IPS-20b (cell line): Measurements from ENCODE around the gene UCKL1.

Experiments used
- H3K27ac ChIP-seq: one replicate; pipeline ENCODE4 v1.5.1; 2013; ENCODE audit warnings: low read length
- H3K27me3 ChIP-seq: 2 replicates; pipeline ENCODE4 v1.6.1; 2013; ENCODE audit warnings: mild to moderate bottlenecking, low read length, inconsistent platforms; ENCODE audit not compliant: insufficient read depth
- H3K36me3 ChIP-seq: 2 replicates; pipeline ENCODE4 v1.6.1; 2013; ENCODE audit warnings: low read depth, mild to moderate bottlenecking, inconsistent platforms, low read length, moderate library complexity; ENCODE audit not compliant: insufficient read depth
- H3K4me1 ChIP-seq: 2 replicates; pipeline ENCODE4 v1.6.1; 2013; ENCODE audit warnings: mild to moderate bottlenecking, control low read depth, inconsistent platforms, low read length, moderate library complexity; ENCODE audit not compliant: insufficient read depth
- H3K4me3 ChIP-seq: 2 replicates; pipeline ENCODE4 v1.5.1; 2013; ENCODE audit warnings: mild to moderate bottlenecking, low read length, inconsistent platforms
- H3K9ac ChIP-seq: 2 replicates; pipeline ENCODE4 v1.6.1; 2013; ENCODE audit warnings: low read depth, mild to moderate bottlenecking, inconsistent platforms, low read length, moderate library complexity
- H3K9me3 ChIP-seq: 2 replicates; pipeline ENCODE4 v1.6.1; 2013; ENCODE audit warnings: mild to moderate bottlenecking, low read depth, low read length, inconsistent platforms; ENCODE audit not compliant: insufficient read depth

Gene UCKL1

DNA sequence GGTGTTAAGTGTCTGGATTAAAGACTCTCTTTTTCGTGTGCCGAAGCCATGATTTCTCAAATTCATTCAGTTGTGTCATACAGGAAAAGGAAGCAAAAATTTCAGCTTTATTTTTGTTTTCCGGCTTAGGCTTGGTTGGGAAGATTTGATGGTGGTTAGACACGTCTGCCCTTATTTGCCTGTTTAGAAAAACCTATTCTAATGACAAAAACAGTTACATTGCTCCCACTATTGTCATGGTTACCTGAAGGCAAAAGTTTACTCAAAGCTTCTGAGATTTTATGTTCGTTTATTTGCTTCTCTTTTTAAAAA, 60.3 kb downstream of the UCKL1 start:
- H3K27me3 ChIP-seq = no peaks in the 10 kb centered on the region
- H3K4me1 ChIP-seq = peaks cover 6% of the 10 kb centered on the region; the same call in 1 of the 2 replicates
- no peak overlapping the region for H3K27ac ChIP-seq
- peaks cover 6% of the 10 kb centered on the region for H3K36me3 ChIP-seq
- no peaks in the 10 kb centered on the region for H3K9me3 ChIP-seq
- peak overlapping the region; percentile 83 for H3K4me3 ChIP-seq
- H3K9ac ChIP-seq = peak overlapping the region; percentile 76

DNA sequence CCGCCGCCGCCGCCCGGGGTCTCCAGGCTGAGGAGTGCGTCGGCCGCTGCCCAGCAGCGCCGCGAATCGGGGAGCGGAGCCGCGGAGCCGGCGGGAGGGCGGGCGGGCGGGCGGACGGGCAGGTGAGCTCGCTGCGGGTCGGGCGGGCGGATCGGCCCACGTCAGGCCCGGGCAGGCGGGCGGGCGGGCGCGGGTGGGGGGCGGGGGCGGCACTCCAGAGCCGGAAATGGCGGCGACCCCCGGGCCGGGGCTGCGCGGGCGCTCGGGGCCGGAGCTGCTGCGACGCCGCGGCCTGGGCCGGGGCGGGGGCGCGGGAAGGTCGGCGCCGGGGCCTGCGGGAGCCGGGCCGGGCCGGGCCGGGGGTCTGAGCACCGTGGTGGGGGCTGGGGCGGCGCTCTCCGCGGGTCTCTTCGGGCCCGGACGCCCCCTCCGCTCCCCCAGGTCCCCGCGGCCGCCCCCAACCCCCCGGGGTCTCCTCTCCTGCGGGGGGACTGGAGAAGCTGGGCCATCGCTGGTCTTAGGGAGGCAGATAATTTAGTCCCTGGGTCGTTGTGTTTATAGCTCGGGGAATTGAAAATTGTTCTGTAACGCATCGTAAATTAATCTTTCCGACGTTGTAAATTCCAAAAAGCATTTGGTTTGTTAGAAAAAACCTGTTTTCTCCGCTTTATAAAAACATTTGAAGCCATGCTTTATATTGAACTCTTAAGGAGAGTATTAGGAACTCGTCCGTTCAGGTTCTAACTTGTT, 60.8 kb downstream of the UCKL1 start:
- peak overlapping the region; percentile 76 for H3K9ac ChIP-seq
- peaks cover 6% of the 10 kb centered on the region; the same call in 1 of the 2 replicates for H3K4me1 ChIP-seq
- H3K27ac ChIP-seq = no peak overlapping the region

DNA sequence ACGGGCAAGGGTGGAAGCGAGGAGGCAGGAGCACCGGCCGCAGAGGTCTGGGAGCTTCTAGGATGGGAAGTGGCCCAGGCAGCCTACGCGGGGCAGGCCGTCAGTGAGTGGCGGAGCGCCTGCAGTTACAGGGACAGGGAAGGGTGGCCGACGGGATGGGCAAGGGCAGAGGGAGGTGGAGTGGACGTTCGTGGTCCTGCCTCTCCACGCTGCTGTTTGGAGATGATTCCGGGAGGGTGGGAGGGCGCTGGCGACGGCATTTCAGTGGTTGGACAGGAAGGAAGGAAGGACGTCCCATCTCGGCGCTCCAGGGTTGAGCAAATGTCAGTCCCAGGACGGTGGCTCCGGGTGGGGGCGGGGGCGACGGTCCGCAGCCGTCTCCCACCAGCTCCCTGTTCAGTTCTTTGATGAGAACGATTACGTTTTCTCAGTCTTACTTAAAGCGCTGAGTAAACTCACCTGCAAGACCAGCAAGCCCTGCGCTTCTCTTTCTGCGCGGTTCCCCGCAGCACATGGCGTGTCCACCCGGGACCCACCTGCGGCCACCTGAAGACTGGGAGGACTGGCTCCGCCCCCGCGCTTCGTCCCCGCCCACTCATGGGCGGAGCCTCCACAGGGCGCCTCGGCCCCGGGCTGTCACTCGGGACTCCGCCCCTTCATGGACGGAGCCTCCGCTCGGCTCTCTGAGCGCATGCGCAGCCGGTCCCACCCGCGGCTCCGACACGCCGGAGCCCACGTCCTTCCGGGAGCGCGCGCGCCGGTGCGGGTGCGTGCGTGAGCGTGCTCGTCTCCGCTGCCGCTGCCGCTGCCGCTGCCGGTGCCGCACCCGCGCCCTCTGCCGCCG, 61.6 kb downstream of the UCKL1 start, which contains the start of gene DNAJC5:
Gene DNAJC5 (plus strand): TSS at position 769 of the 844 bp plus-strand sequence. CDS start 33,220 bp downstream, outside the sequence.
- peaks cover 6% of the 10 kb centered on the region; the same call in 1 of the 2 replicates for H3K4me1 ChIP-seq
- H3K27me3 ChIP-seq = no peaks in the 10 kb centered on the region
- H3K9ac ChIP-seq = peak within 1 kb of the TSS; percentile 76
- peak within 1 kb of the TSS; percentile 83 for H3K4me3 ChIP-seq
- no peak within 1 kb of the TSS for H3K27ac ChIP-seq
- H3K9me3 ChIP-seq = no peaks in the 10 kb centered on the region
- H3K36me3 ChIP-seq = peaks cover 19% of the 10 kb centered on the region

More for the DNA sequence above, 60.8 kb downstream of the UCKL1 start:
- Histone ChIP-seq H3K36me3 (peaks cover 11% of the 10 kb centered on the region), H3K27me3 (no peaks in the 10 kb centered on the region), H3K4me3 (peak overlapping the region; percentile 83), H3K9me3 (no peaks in the 10 kb centered on the region)

DNA sequence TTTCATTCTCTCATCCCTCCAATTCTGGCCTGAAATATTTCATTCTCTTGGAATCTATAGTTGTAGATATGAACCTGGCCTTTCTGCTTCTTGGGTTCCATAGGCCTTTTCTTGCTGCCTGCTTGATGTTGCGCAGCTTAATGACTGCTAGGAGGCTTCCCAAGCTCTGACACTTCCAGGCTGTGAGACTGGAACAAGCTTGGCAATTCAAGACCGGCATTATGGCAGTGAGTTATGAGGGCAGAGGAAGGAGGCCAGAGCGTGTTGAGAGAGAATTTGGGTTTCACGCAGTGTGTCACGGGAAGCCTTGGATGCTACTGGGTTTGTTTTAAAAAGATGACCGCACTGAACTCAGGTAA, 62.2 kb downstream of the UCKL1 start:
- H3K4me1 ChIP-seq = peaks cover 6% of the 10 kb centered on the region; the same call in 1 of the 2 replicates
- no peaks in the 10 kb centered on the region for H3K9me3 ChIP-seq
- H3K27ac ChIP-seq = no peak overlapping the region
- H3K4me3 ChIP-seq = peak overlapping the region; percentile 67
- H3K36me3 ChIP-seq = peaks cover 25% of the 10 kb centered on the region
- no peaks in the 10 kb centered on the region for H3K27me3 ChIP-seq
- H3K9ac ChIP-seq = no peak overlapping the region

DNA sequence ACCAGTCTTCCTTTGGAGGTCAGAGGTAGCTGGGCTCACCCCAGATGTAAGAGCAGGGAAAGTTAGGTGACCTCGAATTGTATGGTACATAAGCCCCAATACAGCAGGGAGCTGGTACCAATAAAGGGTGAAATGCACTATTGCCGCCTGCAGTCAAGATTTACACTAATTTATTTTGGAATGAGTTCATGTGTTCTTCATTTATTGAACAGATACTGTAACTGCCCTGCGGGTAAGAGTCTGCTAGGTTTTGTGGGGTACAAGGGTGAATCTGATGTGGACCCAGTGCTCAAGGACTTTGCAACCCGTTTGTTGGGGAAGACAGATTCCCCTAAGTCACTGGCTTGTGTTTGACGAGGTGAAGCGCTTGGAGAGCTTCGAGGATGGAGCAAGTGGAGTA, 63.8 kb downstream of the UCKL1 start:
- Histone ChIP-seq H3K9ac (no peak overlapping the region; the same call in 1 of the 2 replicates), H3K27ac (no peak overlapping the region), H3K4me3 (no peak overlapping the region), H3K4me1 (peaks cover 6% of the 10 kb centered on the region; the same call in 1 of the 2 replicates), H3K9me3 (no peaks in the 10 kb centered on the region), H3K36me3 (peaks cover 36% of the 10 kb centered on the region), H3K27me3 (no peaks in the 10 kb centered on the region)

DNA sequence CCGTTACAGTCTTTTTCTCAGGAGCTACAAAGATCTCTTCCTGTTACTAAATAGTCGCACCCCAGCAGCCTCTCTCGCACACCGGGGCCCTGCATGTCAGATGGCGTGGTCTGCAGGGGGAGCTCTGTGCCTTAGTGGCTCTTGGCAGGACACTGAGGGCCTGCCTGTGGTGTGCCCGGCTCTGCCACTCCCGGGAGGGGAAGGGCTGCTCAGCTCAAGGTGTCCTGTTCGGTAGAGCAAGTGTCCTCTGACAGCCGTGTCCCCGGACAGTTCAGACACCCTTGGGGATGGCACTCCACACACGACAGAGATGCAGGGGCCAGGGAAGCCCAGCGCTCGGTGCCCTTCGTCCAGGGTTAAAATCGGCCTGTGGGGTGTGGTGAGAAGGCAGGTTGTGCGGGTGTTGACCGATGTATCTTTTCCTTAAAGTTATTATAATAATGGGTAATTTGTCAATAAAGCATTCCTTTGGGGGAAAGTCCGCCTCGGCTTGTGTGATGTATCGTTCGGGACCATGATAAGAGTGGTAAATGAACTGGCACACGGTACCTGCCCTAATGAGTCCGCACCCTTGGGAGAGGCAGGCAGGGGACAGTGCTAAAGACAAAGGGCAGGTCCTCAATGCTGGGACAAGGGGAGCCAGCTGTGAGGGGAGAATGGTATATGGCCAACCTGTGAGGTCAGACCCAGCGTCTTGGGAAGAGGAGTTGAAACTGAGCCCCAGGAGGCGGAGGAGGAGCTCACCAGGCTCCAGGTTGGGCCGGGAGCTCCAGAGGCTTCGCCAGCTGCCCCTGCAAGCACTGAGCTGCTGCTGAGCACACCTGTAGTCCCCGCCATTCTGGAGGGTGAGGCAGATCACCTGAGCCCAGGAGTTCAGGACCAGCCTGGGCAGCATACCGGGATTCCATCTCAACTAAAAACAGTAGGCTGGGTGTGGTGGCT, 64.9 kb downstream of the UCKL1 start:
- H3K4me3 ChIP-seq = no peak overlapping the region
- H3K9me3 ChIP-seq = no peaks in the 10 kb centered on the region
- H3K9ac ChIP-seq = no peak overlapping the region
- no peak overlapping the region for H3K27ac ChIP-seq
- H3K4me1 ChIP-seq = no peaks in the 10 kb centered on the region; the same call in 1 of the 2 replicates
- H3K27me3 ChIP-seq = no peaks in the 10 kb centered on the region
- peaks cover 43% of the 10 kb centered on the region for H3K36me3 ChIP-seq

DNA sequence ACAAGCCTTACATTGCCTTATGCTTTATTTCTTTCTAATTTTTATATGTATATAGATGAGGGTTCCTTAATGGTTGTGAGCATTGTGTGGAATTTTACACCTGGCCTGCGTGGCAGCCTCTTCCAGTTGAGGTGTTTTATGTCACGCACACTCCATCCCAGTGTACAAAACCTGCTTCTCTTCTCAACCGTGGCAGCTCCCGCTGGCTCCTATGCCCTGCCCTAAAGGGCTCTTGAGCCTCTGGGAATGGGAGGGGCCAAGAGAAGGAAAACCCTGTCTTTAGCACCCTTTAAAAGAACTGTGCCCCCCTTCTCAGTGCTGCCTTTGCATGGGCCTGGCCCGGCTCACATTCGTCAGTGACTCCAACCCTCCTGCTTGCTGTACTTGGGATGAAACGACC, 65.6 kb downstream of the UCKL1 start:
- H3K27ac ChIP-seq = no peak overlapping the region

DNA sequence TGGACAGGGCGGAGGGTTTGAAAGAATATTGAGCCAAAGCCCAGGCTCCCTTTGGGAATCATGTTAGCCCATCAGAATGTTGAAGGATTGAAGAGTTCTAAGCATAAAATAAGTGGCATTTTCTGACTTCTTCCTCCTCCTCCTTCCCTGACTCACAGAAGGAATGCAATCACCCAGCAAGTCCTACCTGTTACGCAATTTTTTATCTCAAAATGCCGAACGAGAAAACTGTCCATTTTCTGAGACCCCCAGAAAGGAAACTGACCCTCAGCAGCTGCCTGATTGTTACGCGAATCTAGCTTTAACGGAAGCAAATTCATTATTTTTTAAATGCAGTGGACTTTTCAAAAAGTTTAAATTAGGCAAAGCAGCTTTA, 66.0 kb downstream of the UCKL1 start:
- H3K9ac ChIP-seq = no peak overlapping the region

More for the DNA sequence above, 65.6 kb downstream of the UCKL1 start:
- Histone ChIP-seq H3K9me3 (no peaks in the 10 kb centered on the region), H3K4me3 (no peak overlapping the region), H3K4me1 (no peaks in the 10 kb centered on the region), H3K36me3 (peaks cover 43% of the 10 kb centered on the region), H3K9ac (no peak overlapping the region), H3K27me3 (no peaks in the 10 kb centered on the region)

More for the DNA sequence above, 66.0 kb downstream of the UCKL1 start:
- Histone ChIP-seq H3K9me3 (no peaks in the 10 kb centered on the region), H3K36me3 (peaks cover 47% of the 10 kb centered on the region), H3K27ac (no peak overlapping the region), H3K4me1 (no peaks in the 10 kb centered on the region), H3K4me3 (no peak overlapping the region), H3K27me3 (no peaks in the 10 kb centered on the region)
